ENCODE data around the gene BRPF1.
A peak's percentile ranks its signal among the peaks of the same experiment; 100 is the strongest.

BRPF1 gene

DNA sequence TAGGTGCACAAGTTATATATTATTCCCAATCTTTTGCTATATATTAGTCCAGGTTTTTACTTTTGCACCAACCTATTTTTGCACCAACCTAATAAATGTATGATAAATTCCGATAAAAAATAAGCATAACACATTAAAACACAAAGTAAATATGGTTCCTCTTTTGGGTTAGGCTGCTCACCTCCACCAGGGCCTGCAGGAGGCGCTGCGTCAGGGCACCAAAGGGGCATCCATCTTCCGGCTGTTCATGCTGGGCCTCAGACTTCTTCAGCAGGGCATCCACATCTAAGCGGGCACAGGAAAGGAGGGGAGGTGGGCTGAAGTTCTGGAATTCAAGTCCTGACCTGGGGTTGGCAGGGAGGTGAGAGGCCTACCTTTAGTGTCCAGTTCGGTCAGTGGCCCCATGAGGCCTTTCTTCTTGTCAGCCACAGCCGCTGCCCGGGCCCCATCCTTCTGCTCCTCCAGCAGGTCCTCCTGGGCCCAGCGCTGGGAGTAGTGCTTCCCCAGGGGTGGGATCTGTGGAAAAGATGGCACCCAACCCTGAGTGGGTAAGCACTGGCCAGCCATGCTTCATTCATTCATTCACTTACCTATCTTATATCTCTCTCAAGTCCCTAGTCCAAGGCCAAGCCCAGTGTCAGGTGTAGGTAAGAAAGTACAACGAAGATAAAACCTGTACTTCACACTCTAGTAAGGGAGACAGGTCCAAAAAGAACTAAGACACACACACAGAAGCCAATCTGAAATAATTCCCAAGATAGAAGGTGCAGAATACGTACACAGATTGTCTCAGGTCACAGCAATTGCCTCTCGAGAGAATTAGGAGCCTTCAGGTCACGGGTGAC lies 55.5 kb downstream of the BRPF1 start:
- no peak for DNase-seq (ENCODE audit: low read depth)

- no peak for DNase-seq (ENCODE audit: low read depth)
Measured at GRCh38 chr3:9787714-9788113, 56.2 kb downstream of the BRPF1 start.

GRCh38 chr3:9791127-9791526 lies 59.6 kb downstream of the BRPF1 start:
- no peak for DNase-seq (ENCODE audit: low read depth)

- no peak for DNase-seq (ENCODE audit: low read depth)
Measured at GRCh38 chr3:9791790-9792404, 60.4 kb downstream of the BRPF1 start.

DNA sequence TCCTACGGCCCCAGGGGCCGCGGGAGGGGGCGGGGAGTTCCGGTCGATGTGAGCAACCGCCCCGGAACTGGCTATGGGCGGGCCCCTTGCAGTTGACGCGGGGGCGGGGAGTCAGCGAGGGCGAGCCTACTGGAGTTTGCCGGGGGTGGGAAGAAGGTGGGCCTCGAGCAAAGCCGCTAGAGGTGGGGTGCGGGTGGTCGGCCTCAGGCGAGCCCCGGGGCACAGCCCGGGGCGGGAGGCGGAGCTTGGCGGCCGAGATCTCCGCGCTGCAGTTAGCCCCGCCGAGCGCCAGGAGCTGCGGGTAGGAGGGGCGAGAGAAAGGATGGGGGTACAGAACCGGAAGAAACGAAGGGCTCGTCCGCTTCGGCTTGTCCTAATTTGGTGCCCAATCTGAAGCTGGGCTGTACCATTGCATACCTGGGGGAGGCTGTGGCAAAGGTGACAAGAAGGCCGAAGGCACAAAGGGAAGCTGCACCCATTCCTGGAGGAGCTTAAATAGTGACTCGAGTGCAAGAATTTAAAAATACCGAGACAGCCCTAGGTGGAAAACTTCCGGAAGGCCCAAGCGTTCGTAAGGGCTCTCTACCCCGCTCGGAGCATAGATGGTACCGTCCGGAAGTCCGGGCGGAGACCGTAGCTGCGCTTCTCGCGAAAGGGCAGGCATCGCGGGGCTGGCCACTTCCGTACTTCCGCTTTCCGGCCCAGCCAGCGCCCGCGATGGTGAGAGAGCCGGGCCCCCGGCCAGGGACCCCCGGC lies 61.0 kb downstream of the BRPF1 start, which contains the start of the genes ARPC4 and TADA3:
Gene ARPC4 (plus strand): TSS at position 678 of the 756 bp plus-strand sequence. CDS start 40 bp downstream, at position 718.
Gene TADA3 (minus strand): TSS at position 69 of the 756 bp plus-strand sequence. CDS start 1,007 bp downstream, outside the sequence.
- DNase-seq (ENCODE audit: low read depth): peak; percentile 89

GRCh38 chr3:9793161-9793781 lies 61.7 kb downstream of the BRPF1 start:
- DNase-seq (ENCODE audit: low read depth): no peak

DNA sequence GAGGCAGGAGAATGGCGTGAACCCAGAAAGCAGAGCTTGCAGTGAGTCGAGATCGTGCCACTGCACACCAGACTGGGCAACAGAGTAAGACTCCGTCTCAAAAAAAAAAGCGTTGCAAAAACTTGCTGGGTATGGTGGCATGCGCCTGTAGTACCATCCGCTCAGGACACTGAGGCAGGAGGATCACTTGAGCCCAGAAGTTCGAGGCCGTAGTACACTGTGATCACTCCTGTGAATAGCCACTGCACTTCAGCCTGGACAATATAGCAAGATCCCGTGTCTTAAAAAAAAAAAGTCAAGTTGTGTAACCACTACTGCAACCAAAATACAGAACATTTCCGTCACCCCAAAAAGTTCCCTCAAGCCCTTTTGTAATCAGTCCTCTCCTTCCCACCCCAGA lies 62.9 kb downstream of the BRPF1 start:
- DNase-seq (ENCODE audit: low read depth): no peak

- no peak for DNase-seq (ENCODE audit: low read depth)
Measured at GRCh38 chr3:9795207-9795606, 63.7 kb downstream of the BRPF1 start.

GRCh38 chr3:9797196-9797945 lies 65.8 kb downstream of the BRPF1 start:
- no peak for DNase-seq (ENCODE audit: low read depth)

All from stimulated activated CD8-positive, alpha-beta memory T cell treated with anti-CD3 and anti-CD28 coated beads, Interleukin-12 subunit alpha, Interleukin-12 subunit beta, amount 100 ng/mL, for 4 hours (primary cell).